HepG2 (cell line): ENCODE data around the gene CNTD1. TPM values are rescaled to one million over a fixed set of nuclear protein-coding genes. Genes with fewer than 3 reads are reported as not detected.

Experiments
- ATF7-NPFF ChIP-seq: sonication (generic); formaldehyde crosslinking; IDR thresholded peaks from 2 replicates; pipeline ENCODE4 v1.8.1; 2023; ENCODE audit warnings: mild to moderate bottlenecking, low read depth, missing genetic modification reagents, moderate library complexity
- BATF2 ChIP-seq: sonication (generic); formaldehyde crosslinking; IDR thresholded peaks from 2 replicates; pipeline ENCODE4 v1.8.0; 2022; ENCODE audit warnings: mild to moderate bottlenecking, missing genetic modification reagents, moderate library complexity
- DR1 ChIP-seq: sonication (generic); formaldehyde crosslinking; IDR thresholded peaks from 2 replicates; pipeline ENCODE4 v1.8.0; 2021; ENCODE audit warnings: mild to moderate bottlenecking, missing genetic modification reagents, inconsistent platforms
- ELF1 ChIP-seq: sonication (generic); formaldehyde crosslinking; IDR thresholded peaks from 2 replicates; pipeline ENCODE4 v1.4.0; 2020; ENCODE audit warnings: missing genetic modification reagents
- ELF3 ChIP-seq: IDR thresholded peaks from 2 replicates; pipeline ENCODE4 v1.6.1; 2016; ENCODE audit warnings: missing genetic modification reagents, missing compliant biosample characterization
- HNRNPH1 ChIP-seq: fragments of 200-400 bp; formaldehyde crosslinking; optimal IDR thresholded peaks from 2 replicates; pipeline ENCODE3; 2017; ENCODE audit warnings: mild to moderate bottlenecking, low read depth, low read length
- MTA3 ChIP-seq: sonication (generic); formaldehyde crosslinking; IDR thresholded peaks from 2 replicates; pipeline ENCODE4 v1.4.0; 2020; ENCODE audit warnings: missing genetic modification reagents
- NFKB2 ChIP-seq: sonication (generic); formaldehyde crosslinking; IDR thresholded peaks from 2 replicates; pipeline ENCODE4 v1.4.0; 2020; ENCODE audit warnings: missing genetic modification reagents, borderline replicate concordance
- RFX3 ChIP-seq: IDR thresholded peaks from 2 replicates; pipeline ENCODE4 v1.6.1; 2016; ENCODE audit warnings: missing biosample characterization, missing genetic modification reagents
- RFXANK ChIP-seq: IDR thresholded peaks from 2 replicates; pipeline ENCODE4 v1.6.1; 2016
- SNAPC4 ChIP-seq: sonication (generic); formaldehyde crosslinking; IDR thresholded peaks from 2 replicates; pipeline ENCODE4 v1.4.0; 2020; ENCODE audit warnings: mild to moderate bottlenecking, missing genetic modification reagents
- TOPORS ChIP-seq: sonication (generic); formaldehyde crosslinking; IDR thresholded peaks from 2 replicates; pipeline ENCODE4 v1.8.0; 2023; ENCODE audit warnings: mild to moderate bottlenecking, missing genetic modification reagents
- TRAFD1 ChIP-seq: sonication (generic); formaldehyde crosslinking; IDR thresholded peaks from 2 replicates; pipeline ENCODE4 v1.5.1; 2020; ENCODE audit warnings: missing genetic modification reagents, mild to moderate bottlenecking, borderline replicate concordance
- ZBTB39 ChIP-seq: sonication (generic); formaldehyde crosslinking; IDR thresholded peaks from 2 replicates; pipeline ENCODE4 v1.5.0; 2020; ENCODE audit warnings: missing genetic modification reagents
- ZFYVE20 ChIP-seq: sonication (generic); formaldehyde crosslinking; IDR thresholded peaks from 2 replicates; pipeline ENCODE4 v1.8.0; 2023; ENCODE audit warnings: low read depth, mild to moderate bottlenecking, moderate library complexity, missing genetic modification reagents, borderline replicate concordance
- ZNF350 ChIP-seq: sonication (generic); formaldehyde crosslinking; IDR thresholded peaks from 2 replicates; pipeline ENCODE4 v1.4.0; 2020; ENCODE audit warnings: mild to moderate bottlenecking, low read depth, missing genetic modification reagents, borderline replicate concordance
- ZNF451 ChIP-seq: sonication (generic); formaldehyde crosslinking; IDR thresholded peaks from 2 replicates; pipeline ENCODE4 v1.5.0; 2020; ENCODE audit warnings: mild to moderate bottlenecking, missing genetic modification reagents
- ZNF460 ChIP-seq: sonication (generic); formaldehyde crosslinking; IDR thresholded peaks from 2 replicates; pipeline ENCODE4 v1.5.1; 2020; ENCODE audit warnings: missing genetic modification reagents, mild to moderate bottlenecking, borderline replicate concordance
- ZNF547 ChIP-seq: sonication (generic); formaldehyde crosslinking; IDR thresholded peaks from 2 replicates; pipeline ENCODE4 v1.5.1; 2020; ENCODE audit warnings: mild to moderate bottlenecking, missing genetic modification reagents
- polyA plus RNA-seq, 8 experiments: library from polyadenylated mRNA; depleted of rRNA in 3 of 8; stranded (reverse) in 7 of 8; unstranded in 1 of 8; fragments of >200 nt; fragmentation: Illumina TruSeq in 4 of 8; extraction: Trizol in 4 of 8; gene quantifications; 2 replicates each; pipeline versions ENCODE4 v1.2.1 to v1.2.3, GENCODE V29; 2011 to 2016; ENCODE audit warnings: low read depth in 4 of 8, missing spikeins in 1 of 8, mixed read lengths in 1 of 8; ENCODE audit not compliant: insufficient read depth in 1 of 8
- total RNA-seq, 5 experiments: library from RNA; depleted of rRNA; stranded (reverse); fragments of >200 nt; fragmentation: Illumina TruSeq; extraction: Trizol; gene quantifications; 2 replicates each; pipeline ENCODE4 v1.2.3, GENCODE V29; 2016; ENCODE audit warnings: low read depth in 1 of 5

Gene CNTD1
- total and polyA plus RNA-seq, 2 of the 13 experiments (the other 11 are each of a cell fraction or from before 2014, with no cell fraction given): 0.11 to 0.15 TPM

- peak; percentile 44; the same call in 1 of the 2 replicates for TF ChIP-seq ZBTB39 (CRISPR knock-in tag)
- no peak for TF ChIP-seq RFXANK (CRISPR knock-in tag)
- no peak; the same call in 1 of the 2 replicates for TF ChIP-seq NFKB2 (CRISPR knock-in tag)
- TF ChIP-seq ZFYVE20 (CRISPR knock-in tag): no peak
- no peak for TF ChIP-seq ZNF460
- TF ChIP-seq MTA3 (CRISPR knock-in tag): no peak
- peak; percentile 74 for TF ChIP-seq ATF7-NPFF
- peak; percentile 29; the same call in 1 of the 2 replicates for TF ChIP-seq TOPORS (CRISPR knock-in tag)
- no peak for TF ChIP-seq RFX3
- peak; percentile 91 for TF ChIP-seq ZNF547
- TF ChIP-seq HNRNPH1: no peak
- TF ChIP-seq ELF3 (CRISPR knock-in tag): peak; percentile 21; the same call in 1 of the 2 replicates
- TF ChIP-seq SNAPC4 (CRISPR knock-in tag): no peak
- peak; percentile 23; the same call in 1 of the 2 replicates for TF ChIP-seq ELF1
- TF ChIP-seq ZNF350 (CRISPR knock-in tag): no peak
- TF ChIP-seq BATF2 (CRISPR knock-in tag): no peak
- no peak for TF ChIP-seq TRAFD1 (CRISPR knock-in tag)
- no peak for TF ChIP-seq DR1 (CRISPR knock-in tag)
- TF ChIP-seq ZNF451: peak; percentile 77; the same call in 1 of the 2 replicates
Measured at GRCh38 chr17:42760652-42761581, 37.7 kb upstream of the CNTD1 start, which contains the start of gene RAMP2 (continued).
